ENCODE data around the gene OTP. TPM values are rescaled to one million over a fixed set of nuclear protein-coding genes. Genes with fewer than 3 reads are reported as not detected.

OTP gene
- total and polyA plus RNA-seq, 10 of the 15 experiments (the other 5 are each of a cell fraction or from before 2014, with no cell fraction given): 0.31 to 8.8 (median 2.4) TPM

DNA sequence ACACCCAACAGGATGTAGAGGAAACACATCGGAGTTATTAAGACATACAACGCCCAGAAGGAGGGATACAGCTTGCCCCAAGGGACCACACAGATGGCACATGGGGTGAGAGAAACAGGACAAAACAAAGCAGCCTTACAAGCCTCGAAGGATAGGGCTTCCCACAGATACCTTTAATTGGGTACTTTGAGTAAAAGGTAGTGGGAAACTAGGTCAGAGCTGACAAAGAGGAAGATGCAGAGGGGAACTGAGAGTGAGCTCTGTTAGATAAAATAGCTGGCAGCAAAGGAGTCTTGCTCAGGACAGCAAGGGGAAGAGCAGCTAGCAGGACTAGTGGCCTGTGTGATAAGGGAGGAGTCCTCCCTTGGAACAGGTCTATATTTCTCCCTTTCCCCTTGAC lies 48.2 kb downstream of the OTP start (continued):
- no peak for TF ChIP-seq MXI1 (IDR thresholded peaks at IDR 0.05; ENCODE audit: low read depth, low read length)
- TF ChIP-seq ZNF24 (IDR thresholded peaks at IDR 0.05): no peak
- TF ChIP-seq ZNF384 (IDR thresholded peaks at IDR 0.05; ENCODE audit: borderline replicate concordance, low read depth, low read length): no peak
- TF ChIP-seq, protein P1, sequence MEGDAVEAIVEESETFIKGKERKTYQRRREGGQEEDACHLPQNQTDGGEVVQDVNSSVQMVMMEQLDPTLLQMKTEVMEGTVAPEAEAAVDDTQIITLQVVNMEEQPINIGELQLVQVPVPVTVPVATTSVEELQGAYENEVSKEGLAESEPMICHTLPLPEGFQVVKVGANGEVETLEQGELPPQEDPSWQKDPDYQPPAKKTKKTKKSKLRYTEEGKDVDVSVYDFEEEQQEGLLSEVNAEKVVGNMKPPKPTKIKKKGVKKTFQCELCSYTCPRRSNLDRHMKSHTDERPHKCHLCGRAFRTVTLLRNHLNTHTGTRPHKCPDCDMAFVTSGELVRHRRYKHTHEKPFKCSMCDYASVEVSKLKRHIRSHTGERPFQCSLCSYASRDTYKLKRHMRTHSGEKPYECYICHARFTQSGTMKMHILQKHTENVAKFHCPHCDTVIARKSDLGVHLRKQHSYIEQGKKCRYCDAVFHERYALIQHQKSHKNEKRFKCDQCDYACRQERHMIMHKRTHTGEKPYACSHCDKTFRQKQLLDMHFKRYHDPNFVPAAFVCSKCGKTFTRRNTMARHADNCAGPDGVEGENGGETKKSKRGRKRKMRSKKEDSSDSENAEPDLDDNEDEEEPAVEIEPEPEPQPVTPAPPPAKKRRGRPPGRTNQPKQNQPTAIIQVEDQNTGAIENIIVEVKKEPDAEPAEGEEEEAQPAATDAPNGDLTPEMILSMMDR (IDR thresholded peaks at IDR 0.05 in 2 of 3, conservative IDR thresholded peaks at IDR 0.05 in 1 of 3; ENCODE audit: control insufficient read depth in 2 of 3, extremely low read depth in 1 of 3, insufficient read depth in 1 of 3, low read depth in 3 of 3, low read length in 3 of 3): no peak
- TF ChIP-seq FOXK2 (IDR thresholded peaks at IDR 0.05): no peak
- no peak for TF ChIP-seq NR2C1 (IDR thresholded peaks at IDR 0.05)
- TF ChIP-seq FOS (IDR thresholded peaks at IDR 0.05; ENCODE audit: borderline replicate concordance, extremely low read depth, insufficient read length): no peak
- TF ChIP-seq RCOR1 (conservative IDR thresholded peaks at IDR 0.05; ENCODE audit: low read depth, low read length): no peak
- TF ChIP-seq NFIC (IDR thresholded peaks at IDR 0.05; ENCODE audit: low read depth, low read length): peak; percentile 62; the same call in 1 of the 2 replicates
- no peak for TF ChIP-seq SIN3A (IDR thresholded peaks at IDR 0.05; ENCODE audit: low read depth, low read length)
- peak; percentile 69 for TF ChIP-seq ATF7 (IDR thresholded peaks at IDR 0.05; ENCODE audit: low read depth)
- TF ChIP-seq DPF2 (IDR thresholded peaks at IDR 0.05): peak; percentile 88
- peak; percentile 32; the same call in 1 of the 2 replicates for TF ChIP-seq SMC3 (IDR thresholded peaks at IDR 0.05; ENCODE audit: borderline replicate concordance, low read length)
- no peak for TF ChIP-seq KAT2A (conservative IDR thresholded peaks at IDR 0.05; ENCODE audit: control insufficient read depth, low read depth, low read length)
- no peak for TF ChIP-seq CBX3 (IDR thresholded peaks at IDR 0.05; ENCODE audit: borderline replicate concordance, low read depth)
- TF ChIP-seq, protein P2, sequence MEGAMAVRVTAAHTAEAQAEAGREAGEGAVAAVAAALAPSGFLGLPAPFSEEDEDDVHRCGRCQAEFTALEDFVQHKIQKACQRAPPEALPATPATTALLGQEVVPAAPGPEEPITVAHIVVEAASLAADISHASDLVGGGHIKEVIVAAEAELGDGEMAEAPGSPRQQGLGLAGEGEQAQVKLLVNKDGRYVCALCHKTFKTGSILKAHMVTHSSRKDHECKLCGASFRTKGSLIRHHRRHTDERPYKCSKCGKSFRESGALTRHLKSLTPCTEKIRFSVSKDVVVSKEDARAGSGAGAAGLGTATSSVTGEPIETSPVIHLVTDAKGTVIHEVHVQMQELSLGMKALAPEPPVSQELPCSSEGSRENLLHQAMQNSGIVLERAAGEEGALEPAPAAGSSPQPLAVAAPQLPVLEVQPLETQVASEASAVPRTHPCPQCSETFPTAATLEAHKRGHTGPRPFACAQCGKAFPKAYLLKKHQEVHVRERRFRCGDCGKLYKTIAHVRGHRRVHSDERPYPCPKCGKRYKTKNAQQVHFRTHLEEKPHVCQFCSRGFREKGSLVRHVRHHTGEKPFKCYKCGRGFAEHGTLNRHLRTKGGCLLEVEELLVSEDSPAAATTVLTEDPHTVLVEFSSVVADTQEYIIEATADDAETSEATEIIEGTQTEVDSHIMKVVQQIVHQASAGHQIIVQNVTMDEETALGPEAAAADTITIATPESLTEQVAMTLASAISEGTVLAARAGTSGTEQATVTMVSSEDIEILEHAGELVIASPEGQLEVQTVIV (IDR thresholded peaks at IDR 0.05; ENCODE audit: borderline replicate concordance, partially characterized antibody): no peak
- no peak for TF ChIP-seq PAX8 (IDR thresholded peaks at IDR 0.05)
- TF ChIP-seq STAT3 (IDR thresholded peaks at IDR 0.05; ENCODE audit: low read depth, low read length): no peak
- no peak for TF ChIP-seq SUZ12 (IDR thresholded peaks at IDR 0.05; ENCODE audit: unreplicated experiment)
- no peak for TF ChIP-seq JUND (IDR thresholded peaks at IDR 0.05; ENCODE audit: low read depth, low read length)
- TF ChIP-seq, protein P3, sequence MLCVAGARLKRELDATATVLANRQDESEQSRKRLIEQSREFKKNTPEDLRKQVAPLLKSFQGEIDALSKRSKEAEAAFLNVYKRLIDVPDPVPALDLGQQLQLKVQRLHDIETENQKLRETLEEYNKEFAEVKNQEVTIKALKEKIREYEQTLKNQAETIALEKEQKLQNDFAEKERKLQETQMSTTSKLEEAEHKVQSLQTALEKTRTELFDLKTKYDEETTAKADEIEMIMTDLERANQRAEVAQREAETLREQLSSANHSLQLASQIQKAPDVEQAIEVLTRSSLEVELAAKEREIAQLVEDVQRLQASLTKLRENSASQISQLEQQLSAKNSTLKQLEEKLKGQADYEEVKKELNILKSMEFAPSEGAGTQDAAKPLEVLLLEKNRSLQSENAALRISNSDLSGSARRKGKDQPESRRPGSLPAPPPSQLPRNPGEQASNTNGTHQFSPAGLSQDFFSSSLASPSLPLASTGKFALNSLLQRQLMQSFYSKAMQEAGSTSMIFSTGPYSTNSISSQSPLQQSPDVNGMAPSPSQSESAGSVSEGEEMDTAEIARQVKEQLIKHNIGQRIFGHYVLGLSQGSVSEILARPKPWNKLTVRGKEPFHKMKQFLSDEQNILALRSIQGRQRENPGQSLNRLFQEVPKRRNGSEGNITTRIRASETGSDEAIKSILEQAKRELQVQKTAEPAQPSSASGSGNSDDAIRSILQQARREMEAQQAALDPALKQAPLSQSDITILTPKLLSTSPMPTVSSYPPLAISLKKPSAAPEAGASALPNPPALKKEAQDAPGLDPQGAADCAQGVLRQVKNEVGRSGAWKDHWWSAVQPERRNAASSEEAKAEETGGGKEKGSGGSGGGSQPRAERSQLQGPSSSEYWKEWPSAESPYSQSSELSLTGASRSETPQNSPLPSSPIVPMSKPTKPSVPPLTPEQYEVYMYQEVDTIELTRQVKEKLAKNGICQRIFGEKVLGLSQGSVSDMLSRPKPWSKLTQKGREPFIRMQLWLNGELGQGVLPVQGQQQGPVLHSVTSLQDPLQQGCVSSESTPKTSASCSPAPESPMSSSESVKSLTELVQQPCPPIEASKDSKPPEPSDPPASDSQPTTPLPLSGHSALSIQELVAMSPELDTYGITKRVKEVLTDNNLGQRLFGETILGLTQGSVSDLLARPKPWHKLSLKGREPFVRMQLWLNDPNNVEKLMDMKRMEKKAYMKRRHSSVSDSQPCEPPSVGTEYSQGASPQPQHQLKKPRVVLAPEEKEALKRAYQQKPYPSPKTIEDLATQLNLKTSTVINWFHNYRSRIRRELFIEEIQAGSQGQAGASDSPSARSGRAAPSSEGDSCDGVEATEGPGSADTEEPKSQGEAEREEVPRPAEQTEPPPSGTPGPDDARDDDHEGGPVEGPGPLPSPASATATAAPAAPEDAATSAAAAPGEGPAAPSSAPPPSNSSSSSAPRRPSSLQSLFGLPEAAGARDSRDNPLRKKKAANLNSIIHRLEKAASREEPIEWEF (IDR thresholded peaks at IDR 0.05; ENCODE audit: insufficient replicate concordance, low read depth, low read length): peak; percentile 96
- no peak for TF ChIP-seq IRF3 (IDR thresholded peaks at IDR 0.05)
